Measurements from ENCODE around the gene CDK5RAP2.

CDK5RAP2 gene

GRCh38 chr9:120432600-120432999, 147.4 kb downstream of the CDK5RAP2 start:
- DNase-seq = no peak

GRCh38 chr9:120431268-120431667, 148.7 kb downstream of the CDK5RAP2 start:
- no peak for DNase-seq

GRCh38 chr9:120424248-120424647, 155.7 kb downstream of the CDK5RAP2 start:
- no peak for DNase-seq

- no peak for DNase-seq
Measured at GRCh38 chr9:120423812-120424211, 156.2 kb downstream of the CDK5RAP2 start.

GRCh38 chr9:120421977-120422376, 158.0 kb downstream of the CDK5RAP2 start:
- DNase-seq = no peak

GRCh38 chr9:120418315-120418714, 161.7 kb downstream of the CDK5RAP2 start:
- no peak for DNase-seq

- DNase-seq = no peak
Measured at GRCh38 chr9:120416781-120417427, 163.1 kb downstream of the CDK5RAP2 start.

GRCh38 chr9:120413121-120414048, 166.6 kb downstream of the CDK5RAP2 start:
- no peak for DNase-seq

GRCh38 chr9:120412425-120412951, 167.5 kb downstream of the CDK5RAP2 start:
- no peak for DNase-seq

- no peak for DNase-seq
Measured at GRCh38 chr9:120411862-120412424, 168.0 kb downstream of the CDK5RAP2 start.

GRCh38 chr9:120410925-120411501, 169.0 kb downstream of the CDK5RAP2 start:
- no peak for DNase-seq

GRCh38 chr9:120408680-120409258, 171.2 kb downstream of the CDK5RAP2 start:
- no peak for DNase-seq

- DNase-seq = no peak
Measured at GRCh38 chr9:120405860-120406259, 174.1 kb downstream of the CDK5RAP2 start.

- DNase-seq = no peak
Measured at GRCh38 chr9:120405134-120405533, 174.8 kb downstream of the CDK5RAP2 start.

- DNase-seq = no peak
Measured at GRCh38 chr9:120403543-120403856, 176.5 kb downstream of the CDK5RAP2 start.

GRCh38 chr9:120402741-120403542, 177.0 kb downstream of the CDK5RAP2 start:
- no peak for DNase-seq

GRCh38 chr9:120399940-120400339, 180.0 kb downstream of the CDK5RAP2 start:
- no peak for DNase-seq

- no peak for DNase-seq
Measured at GRCh38 chr9:120398286-120398685, 181.7 kb downstream of the CDK5RAP2 start.

GRCh38 chr9:120397453-120397852, 182.5 kb downstream of the CDK5RAP2 start:
- no peak for DNase-seq

- DNase-seq = no peak
Measured at GRCh38 chr9:120396931-120397330, 183.0 kb downstream of the CDK5RAP2 start.

- DNase-seq = no peak
Measured at GRCh38 chr9:120396418-120396817, 183.5 kb downstream of the CDK5RAP2 start.

GRCh38 chr9:120395376-120395775, 184.6 kb downstream of the CDK5RAP2 start:
- DNase-seq = no peak

Measured in CD4-positive, alpha-beta T cell treated with Interleukin-21 for 1 hour (primary cell).